Keratinocyte (primary cell): ENCODE measurements around the gene HSDL2.

Source experiments
- EZH2 ChIP-seq: IDR thresholded peaks from one replicate; pipeline ENCODE4 v1.6.1; 2012; ENCODE audit warnings: inconsistent platforms, mild to moderate bottlenecking, low read length, moderate library complexity
- TF ChIP-seq, protein P1 (sequence below), 3 experiments: IDR thresholded peaks in 1 of 3; conservative IDR thresholded peaks in 1 of 3; optimal IDR thresholded peaks in 1 of 3; 2 replicates in 2 of 3; 3 replicates in 1 of 3; pipeline versions ENCODE3 to v1.5.1; 2011; ENCODE audit warnings: low read length in 3 of 3, mild to moderate bottlenecking in 3 of 3, moderate library complexity in 2 of 3, control low read depth in 1 of 3, inconsistent platforms in 1 of 3; ENCODE audit not compliant: insufficient read depth in 2 of 3; ENCODE audit errors: extremely low read depth in 1 of 3

DNA sequence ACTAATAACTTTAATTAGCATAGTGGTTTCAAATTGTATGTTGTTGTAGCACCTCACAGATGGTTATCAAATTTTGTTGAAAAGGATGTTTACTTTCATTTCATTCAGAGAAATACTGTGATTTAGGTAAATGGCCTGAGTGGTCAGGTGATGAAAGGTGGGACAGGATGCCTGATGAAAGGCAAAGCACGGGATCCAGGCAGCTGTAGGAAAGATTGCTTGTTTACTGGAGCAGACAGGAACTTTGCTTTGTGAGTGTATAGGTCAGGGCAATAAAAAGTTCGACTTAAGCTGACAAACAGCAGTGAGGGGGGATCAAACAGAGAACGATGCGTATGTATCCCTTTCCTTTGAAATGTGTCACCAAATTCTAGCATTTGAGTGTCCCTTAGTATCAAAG is 125.7 kb downstream of the HSDL2 start:
- TF ChIP-seq EZH2: no peak
- TF ChIP-seq, protein P1, sequence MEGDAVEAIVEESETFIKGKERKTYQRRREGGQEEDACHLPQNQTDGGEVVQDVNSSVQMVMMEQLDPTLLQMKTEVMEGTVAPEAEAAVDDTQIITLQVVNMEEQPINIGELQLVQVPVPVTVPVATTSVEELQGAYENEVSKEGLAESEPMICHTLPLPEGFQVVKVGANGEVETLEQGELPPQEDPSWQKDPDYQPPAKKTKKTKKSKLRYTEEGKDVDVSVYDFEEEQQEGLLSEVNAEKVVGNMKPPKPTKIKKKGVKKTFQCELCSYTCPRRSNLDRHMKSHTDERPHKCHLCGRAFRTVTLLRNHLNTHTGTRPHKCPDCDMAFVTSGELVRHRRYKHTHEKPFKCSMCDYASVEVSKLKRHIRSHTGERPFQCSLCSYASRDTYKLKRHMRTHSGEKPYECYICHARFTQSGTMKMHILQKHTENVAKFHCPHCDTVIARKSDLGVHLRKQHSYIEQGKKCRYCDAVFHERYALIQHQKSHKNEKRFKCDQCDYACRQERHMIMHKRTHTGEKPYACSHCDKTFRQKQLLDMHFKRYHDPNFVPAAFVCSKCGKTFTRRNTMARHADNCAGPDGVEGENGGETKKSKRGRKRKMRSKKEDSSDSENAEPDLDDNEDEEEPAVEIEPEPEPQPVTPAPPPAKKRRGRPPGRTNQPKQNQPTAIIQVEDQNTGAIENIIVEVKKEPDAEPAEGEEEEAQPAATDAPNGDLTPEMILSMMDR (optimal IDR thresholded peaks at IDR 0.05 in 1 of 3, IDR thresholded peaks at IDR 0.05 in 1 of 3, conservative IDR thresholded peaks at IDR 0.05 in 1 of 3; ENCODE audit: extremely low read depth in 1 of 3, insufficient read depth in 2 of 3, low read length in 3 of 3): no peak
